Measurements from ENCODE around the gene PLA2G4E.

GRCh38 chr15:41981371-41982132, 39.3 kb downstream of the PLA2G4E start:
- TF ChIP-seq ETS1 (conservative IDR thresholded peaks at IDR 0.05; ENCODE audit: control insufficient read depth, low read depth, low read length) (no peak), EP300 (IDR thresholded peaks at IDR 0.05; ENCODE audit: low read length) (no peak), CTCF (IDR thresholded peaks at IDR 0.05 in 2 of 3, conservative IDR thresholded peaks at IDR 0.05 in 1 of 3; ENCODE audit: insufficient read depth in 2 of 3, low read depth in 1 of 3, low read length in 3 of 3) (no peak), HDAC2 (IDR thresholded peaks at IDR 0.05) (no peak), FOXP4 (CRISPR knock-in tag; IDR thresholded peaks at IDR 0.05; ENCODE audit: borderline replicate concordance) (no peak), ZBTB1 (CRISPR knock-in tag; IDR thresholded peaks at IDR 0.05; ENCODE audit: borderline replicate concordance, low read depth) (no peak), ARID3B (CRISPR knock-in tag; IDR thresholded peaks at IDR 0.05; ENCODE audit: borderline replicate concordance) (no peak)
